Measurements from ENCODE around the gene TASOR2. TPM values are rescaled to one million over a fixed set of nuclear protein-coding genes. Genes with fewer than 3 reads are reported as not detected.

The TASOR2 gene
- total RNA-seq, 1 donor from 2014 or later: 57.2 TPM

- no peak for DNase-seq
- no peaks in the 10 kb centered on the region for H3K36me3 Mint-ChIP-seq (ENCODE audit: unreplicated experiment)
- H3K4me3 Mint-ChIP-seq (ENCODE audit: unreplicated experiment): no peak overlapping the region
- H3K4me1 Mint-ChIP-seq (ENCODE audit: low read depth, unreplicated experiment): no peaks in the 10 kb centered on the region
- TF ChIP-seq CTCF (IDR thresholded peaks at IDR 0.05; ENCODE audit: partially characterized antibody, unreplicated experiment): no peak
- peaks cover 5% of the 10 kb centered on the region for H3K27me3 Mint-ChIP-seq (ENCODE audit: unreplicated experiment)
- H3K27ac Mint-ChIP-seq (ENCODE audit: unreplicated experiment): no peak overlapping the region
- no peaks in the 10 kb centered on the region for H3K9me3 Mint-ChIP-seq (ENCODE audit: unreplicated experiment)
Measured at GRCh38 chr10:5670662-5671375, 13.8 kb upstream of the TASOR2 start.

GRCh38 chr10:5678397-5679036, 6.1 kb upstream of the TASOR2 start:
- DNase-seq: no peak
- Mint-ChIP-seq H3K4me3 (ENCODE audit: unreplicated experiment) (no peak overlapping the region), H3K27me3 (ENCODE audit: unreplicated experiment) (no peaks in the 10 kb centered on the region), H3K9me3 (ENCODE audit: unreplicated experiment) (no peaks in the 10 kb centered on the region), H3K36me3 (ENCODE audit: unreplicated experiment) (no peaks in the 10 kb centered on the region), H3K4me1 (ENCODE audit: low read depth, unreplicated experiment) (peaks cover 4% of the 10 kb centered on the region), H3K27ac (ENCODE audit: unreplicated experiment) (no peak overlapping the region)
- no peak for TF ChIP-seq CTCF (IDR thresholded peaks at IDR 0.05; ENCODE audit: partially characterized antibody, unreplicated experiment)

- Mint-ChIP-seq H3K36me3 (ENCODE audit: unreplicated experiment) (no peaks in the 10 kb centered on the region), H3K27ac (ENCODE audit: unreplicated experiment) (no peak overlapping the region), H3K4me3 (ENCODE audit: unreplicated experiment) (no peak overlapping the region), H3K4me1 (ENCODE audit: low read depth, unreplicated experiment) (peaks cover 4% of the 10 kb centered on the region), H3K9me3 (ENCODE audit: unreplicated experiment) (no peaks in the 10 kb centered on the region), H3K27me3 (ENCODE audit: unreplicated experiment) (no peaks in the 10 kb centered on the region)
- no peak for TF ChIP-seq CTCF (IDR thresholded peaks at IDR 0.05; ENCODE audit: partially characterized antibody, unreplicated experiment)
- DNase-seq: no peak
Measured at GRCh38 chr10:5679037-5679435, 5.6 kb upstream of the TASOR2 start.

GRCh38 chr10:5679606-5680005, 5.0 kb upstream of the TASOR2 start:
- H3K36me3 Mint-ChIP-seq (ENCODE audit: unreplicated experiment): no peaks in the 10 kb centered on the region
- H3K27ac Mint-ChIP-seq (ENCODE audit: unreplicated experiment): no peak overlapping the region
- H3K4me3 Mint-ChIP-seq (ENCODE audit: unreplicated experiment): no peak overlapping the region
- peaks cover 3% of the 10 kb centered on the region for H3K9me3 Mint-ChIP-seq (ENCODE audit: unreplicated experiment)
- DNase-seq: no peak
- no peak for TF ChIP-seq CTCF (IDR thresholded peaks at IDR 0.05; ENCODE audit: partially characterized antibody, unreplicated experiment)
- peaks cover 7% of the 10 kb centered on the region for H3K4me1 Mint-ChIP-seq (ENCODE audit: low read depth, unreplicated experiment)
- peaks cover 3% of the 10 kb centered on the region for H3K27me3 Mint-ChIP-seq (ENCODE audit: unreplicated experiment)

- DNase-seq: no peak
- no peak for TF ChIP-seq CTCF (IDR thresholded peaks at IDR 0.05; ENCODE audit: partially characterized antibody, unreplicated experiment)
- Mint-ChIP-seq H3K4me1 (ENCODE audit: low read depth, unreplicated experiment) (peaks cover 12% of the 10 kb centered on the region), H3K9me3 (ENCODE audit: unreplicated experiment) (peaks cover 4% of the 10 kb centered on the region), H3K27me3 (ENCODE audit: unreplicated experiment) (peaks cover 3% of the 10 kb centered on the region), H3K27ac (ENCODE audit: unreplicated experiment) (no peak overlapping the region), H3K36me3 (ENCODE audit: unreplicated experiment) (no peaks in the 10 kb centered on the region), H3K4me3 (ENCODE audit: unreplicated experiment) (no peak overlapping the region)
Measured at GRCh38 chr10:5681930-5682329, 2.7 kb upstream of the TASOR2 start.
